Small intestine (tissue), 7 donors: Measurements from ENCODE around the gene AP2B1. TPM values are rescaled to one million over a fixed set of nuclear protein-coding genes. Genes with fewer than 3 reads are reported as not detected.
A peak's percentile ranks its signal among the peaks of the same experiment; 100 is the strongest.

Experiments used
- DNase-seq, 2 donors: peaks; one replicate each; pipeline versions ENCODE4 v3.0.0 to v3.0.0-alpha.2; 2013
- FAIRE-seq: peaks from 2 replicates; lab custom pipeline; 2012; peaks lifted over from hg19 to GRCh38; lab: Jason Lieb, UNC
- H3K27ac ChIP-seq, 3 donors: one replicate each; pipeline ENCODE4 v1.5.1; 2013; ENCODE audit warnings: low read length in 2 of 3, mild to moderate bottlenecking in 2 of 3, control low read depth in 1 of 3, inconsistent platforms in 1 of 3, low read depth in 1 of 3, moderate library complexity in 1 of 3
- H3K27me3 ChIP-seq, 3 donors: one replicate each; pipeline ENCODE4 v1.6.1; 2013; ENCODE audit warnings: low read length in 3 of 3, inconsistent platforms in 1 of 3; ENCODE audit not compliant: control insufficient read depth in 3 of 3, insufficient read depth in 3 of 3
- H3K36me3 ChIP-seq, 3 donors: one replicate each; pipeline ENCODE4 v1.6.1; 2013; ENCODE audit warnings: low read length in 3 of 3, inconsistent platforms in 1 of 3, low read depth in 1 of 3, mild to moderate bottlenecking in 1 of 3, moderate library complexity in 1 of 3; ENCODE audit not compliant: control insufficient read depth in 3 of 3, insufficient read depth in 2 of 3
- H3K4me1 ChIP-seq, 3 donors: one replicate each; pipeline ENCODE4 v1.6.1; 2013; ENCODE audit warnings: low read length in 2 of 3, inconsistent platforms in 1 of 3, low read depth in 1 of 3, mild to moderate bottlenecking in 1 of 3, moderate library complexity in 1 of 3; ENCODE audit not compliant: control insufficient read depth in 3 of 3, insufficient read depth in 2 of 3
- H3K4me3 ChIP-seq, 3 donors: one replicate each; pipeline ENCODE4 v1.5.1; 2013; ENCODE audit warnings: low read length in 3 of 3, control low read depth in 1 of 3, inconsistent platforms in 1 of 3, low read depth in 1 of 3, mild to moderate bottlenecking in 1 of 3, moderate library complexity in 1 of 3
- H3K9me3 ChIP-seq, 2 donors: one replicate each; pipeline ENCODE4 v1.6.1; 2013; ENCODE audit warnings: low read depth in 1 of 2, low read length in 1 of 2; ENCODE audit not compliant: control insufficient read depth in 2 of 2, insufficient read depth in 1 of 2
- WGBS, 3 donors: extraction: QIAGEN DNeasy Blood & Tissue Kit; methylation state at CpG; one replicate each; pipeline ENCODE4 v1.1.7; 2013; 5-methylcytosine and 5-hydroxymethylcytosine counted together
- polyA plus RNA-seq, 4 donors: library from polyadenylated mRNA; stranded (reverse) in 3 of 4; unstranded in 1 of 4; fragments of 200-250 nt in 3 of 4; fragments of 120-200 nt in 1 of 4; gene quantifications; one replicate each; pipeline versions ENCODE4 v1.2.1 to v1.2.3, GENCODE V29; 2013
- donor health status: healthy with polysubstance abuse.
- donor health status: control.
- donor health status: control.
- donor health status: Bipolar disorder and iron deficiency.
- donor health status: healthy.

AP2B1 gene
- polyA plus RNA-seq, 4 donors, result 28.9 to 82.2 (median 45.4) TPM

- H3K27me3 ChIP-seq, result peaks cover 0 to 44% (median 22%) of the 10 kb centered on the region in 3 donors
- DNase-seq (peak in 1 of 2 donors; percentile 43), FAIRE-seq (no peak)
- H3K36me3 ChIP-seq, result no peaks in the 10 kb centered on the region
- H3K4me3 ChIP-seq, result no peak overlapping the region
- 38 to 54% (median 49%) methylated on average over 7 of the region's 7 CpGs for WGBS, 3 donors
- peaks cover 0 to 5% of the 10 kb centered on the region in 2 donors for H3K9me3 ChIP-seq
- no peak overlapping the region for H3K27ac ChIP-seq
- no peaks in the 10 kb centered on the region for H3K4me1 ChIP-seq
These were observed 156.7 kb downstream of the AP2B1 start for GRCh38 chr17:35743626-35744328.

GRCh38 chr17:35744830-35745229 is 157.7 kb downstream of the AP2B1 start:
- Histone ChIP-seq H3K27me3 (peaks cover 0 to 53% (median 29%) of the 10 kb centered on the region in 3 donors), H3K27ac (no peak overlapping the region), H3K36me3 (no peaks in the 10 kb centered on the region), H3K4me3 (no peak overlapping the region), H3K9me3 (peaks cover 0 to 5% of the 10 kb centered on the region in 2 donors), H3K4me1 (no peaks in the 10 kb centered on the region)
- FAIRE-seq, result no peak
- no peak for DNase-seq
- WGBS, 3 donors, result 77 to 85% (median 80%) methylated on average over 8 of the region's 8 CpGs

DNA sequence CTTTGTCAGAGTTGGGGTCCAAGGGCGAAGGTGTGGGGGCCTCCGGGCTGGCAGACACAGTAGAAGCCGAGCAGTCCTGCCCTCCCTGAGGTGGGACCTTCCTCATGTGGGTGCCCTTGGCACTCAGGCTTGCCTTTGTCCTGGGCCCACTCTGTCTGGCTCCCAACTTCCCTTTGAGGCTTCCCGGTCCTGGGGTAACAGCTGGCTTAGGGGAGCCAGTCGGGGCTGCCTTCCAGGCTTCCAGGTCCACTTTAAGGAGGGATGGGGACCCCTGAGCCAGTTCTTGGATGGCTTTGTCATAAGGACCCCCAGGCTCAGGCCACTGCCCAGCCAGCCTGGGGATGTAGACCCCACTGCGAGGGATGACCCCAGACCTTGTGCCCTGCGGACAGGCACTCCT is 158.1 kb downstream of the AP2B1 start:
- Histone ChIP-seq H3K4me3 (no peak overlapping the region), H3K4me1 (peaks cover 0 to 2% (median 0%) of the 10 kb centered on the region in 3 donors), H3K27ac (no peak overlapping the region), H3K9me3 (peaks cover 0 to 5% of the 10 kb centered on the region in 2 donors), H3K36me3 (no peaks in the 10 kb centered on the region), H3K27me3 (peaks cover 0 to 54% (median 29%) of the 10 kb centered on the region in 3 donors)
- FAIRE-seq (no peak), DNase-seq (no peak)
- 79 to 89% (median 84%) methylated on average over 7 of the region's 7 CpGs for WGBS, 3 donors

DNA sequence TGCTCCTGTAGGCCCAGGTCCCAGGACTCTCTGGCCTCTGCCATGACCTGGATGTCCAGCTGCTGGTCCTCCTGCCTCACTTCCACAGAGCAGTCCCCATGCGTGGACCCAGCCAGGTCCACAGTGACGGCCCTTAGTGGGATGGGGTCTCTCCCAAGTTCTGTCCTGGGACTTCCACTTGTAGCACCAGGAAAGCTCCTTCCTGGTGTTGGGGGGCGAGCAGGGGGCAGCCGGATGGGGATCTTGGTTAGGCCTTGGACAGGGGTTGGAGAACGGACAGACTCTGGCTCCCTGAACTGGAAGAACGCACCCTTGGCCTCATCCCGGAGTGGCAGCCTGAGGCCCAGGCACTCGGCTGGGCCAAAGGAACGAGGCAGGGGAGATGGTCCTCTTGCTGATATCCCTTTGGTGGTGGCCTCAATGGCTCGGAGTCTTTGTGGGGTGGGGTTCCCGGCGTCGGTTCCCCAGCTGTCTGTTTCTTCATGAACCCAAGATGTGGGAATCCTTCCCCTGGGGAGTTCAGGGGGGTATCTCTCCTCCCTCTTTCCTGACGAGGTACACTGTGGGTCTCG is 158.7 kb downstream of the AP2B1 start:
- DNase-seq, result no peak
- Histone ChIP-seq H3K4me1 (peaks cover 0 to 2% (median 0%) of the 10 kb centered on the region in 3 donors), H3K27ac (no peak overlapping the region), H3K36me3 (no peaks in the 10 kb centered on the region), H3K27me3 (peaks cover 0 to 54% (median 25%) of the 10 kb centered on the region in 3 donors), H3K9me3 (peaks cover 0 to 2% of the 10 kb centered on the region in 2 donors), H3K4me3 (no peak overlapping the region)
- 83 to 87% (median 86%) methylated on average over 12 to 15 of the region's 15 CpGs for WGBS, 3 donors
- FAIRE-seq, result no peak

GRCh38 chr17:35747540-35748017 is 160.5 kb downstream of the AP2B1 start:
- no peaks in the 10 kb centered on the region for H3K36me3 ChIP-seq
- no peak for FAIRE-seq
- H3K9me3 ChIP-seq, result no peaks in the 10 kb centered on the region
- H3K4me3 ChIP-seq, result no peak overlapping the region
- peaks cover 0 to 2% (median 0%) of the 10 kb centered on the region in 3 donors for H3K4me1 ChIP-seq
- DNase-seq, result peak; percentile 72 to 79
- H3K27ac ChIP-seq, result no peak overlapping the region
- peaks cover 0 to 42% (median 14%) of the 10 kb centered on the region in 3 donors for H3K27me3 ChIP-seq
- 23 to 37% (median 31%) methylated on average over 12 of the region's 12 CpGs for WGBS, 3 donors

DNA sequence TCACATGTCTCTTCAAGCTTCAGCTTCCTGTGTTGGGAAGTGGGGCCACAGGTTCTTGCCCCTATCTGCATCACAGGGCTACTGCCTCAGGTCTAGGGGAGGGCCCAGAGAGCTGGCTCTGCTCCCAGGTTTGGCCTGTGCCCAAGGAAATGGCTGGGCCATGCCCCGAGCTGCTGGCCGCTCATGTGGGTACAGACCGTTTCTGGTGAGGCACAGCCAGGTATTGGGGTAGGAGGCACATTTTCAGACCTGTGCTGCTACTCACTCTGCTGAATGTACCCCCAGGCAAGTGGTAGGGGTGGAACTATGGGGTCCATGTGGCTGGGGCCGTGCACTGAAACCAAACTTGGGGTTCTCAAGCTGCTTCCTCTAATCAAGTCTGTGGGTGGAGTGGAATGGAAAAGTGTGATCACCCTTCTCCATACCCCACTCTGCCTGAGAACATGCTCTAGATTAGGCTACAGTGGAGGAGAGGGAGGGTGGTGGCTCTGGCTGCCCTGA is 161.3 kb downstream of the AP2B1 start:
- FAIRE-seq, result no peak
- Histone ChIP-seq H3K27me3 (peaks cover 0 to 38% (median 11%) of the 10 kb centered on the region in 3 donors), H3K36me3 (no peaks in the 10 kb centered on the region), H3K4me1 (peaks cover 0 to 2% (median 0%) of the 10 kb centered on the region in 3 donors), H3K4me3 (no peak overlapping the region), H3K9me3 (no peaks in the 10 kb centered on the region), H3K27ac (no peak overlapping the region)
- 12 to 26% (median 14%) methylated on average over 4 of the region's 4 CpGs for WGBS, 3 donors
- DNase-seq, result peak in 1 of 2 donors; percentile 20

- peaks cover 0 to 34% (median 11%) of the 10 kb centered on the region in 3 donors for H3K27me3 ChIP-seq
These were observed 161.9 kb downstream of the AP2B1 start for GRCh38 chr17:35748979-35749378.

DNA sequence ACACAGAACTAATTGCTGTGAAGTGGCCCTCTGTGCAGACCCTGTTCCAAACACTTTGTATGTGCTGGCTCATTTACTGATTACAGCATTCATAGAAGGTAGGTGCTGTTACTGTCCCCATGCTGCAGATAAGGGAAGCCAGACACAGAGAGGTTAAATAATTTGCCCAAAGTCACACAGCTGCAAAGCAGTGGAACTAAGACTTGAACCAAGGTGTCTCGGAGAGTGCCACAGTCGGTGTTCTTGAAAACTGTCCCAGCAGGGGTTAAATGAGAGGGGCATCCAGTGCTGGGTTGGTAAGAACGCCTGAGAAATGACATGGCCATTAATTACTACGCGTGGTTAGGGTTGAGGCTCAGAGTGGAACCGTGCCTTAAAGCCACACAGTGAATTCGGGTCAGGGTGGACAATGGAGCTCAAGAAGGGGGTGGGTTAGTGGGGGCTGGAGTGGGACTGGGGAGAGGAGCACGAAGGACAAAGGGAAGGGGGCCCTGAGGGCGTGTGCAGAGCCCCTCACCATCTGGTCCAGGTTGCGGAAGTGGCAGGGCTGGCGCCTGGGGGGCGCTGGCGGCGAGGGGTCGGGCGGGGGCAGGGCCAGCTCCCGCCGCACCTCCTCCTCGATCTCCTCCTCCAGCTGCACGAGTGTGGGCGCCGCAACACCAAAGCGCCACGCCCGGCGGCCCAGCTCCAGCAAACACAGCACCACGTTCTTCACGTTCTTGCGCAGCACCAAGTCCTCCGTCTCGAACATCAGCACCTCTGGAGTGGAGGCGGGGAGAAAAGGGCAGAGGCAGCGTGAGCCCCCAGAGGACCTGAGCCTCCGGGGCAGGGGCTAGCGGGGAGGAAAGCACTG is 162.7 kb downstream of the AP2B1 start:
- H3K4me3 ChIP-seq, result no peak overlapping the region
- DNase-seq (peak; percentile 21 to 29), FAIRE-seq (no peak)
- H3K27me3 ChIP-seq, result peaks cover 0 to 34% (median 11%) of the 10 kb centered on the region in 3 donors
- H3K9me3 ChIP-seq, result no peaks in the 10 kb centered on the region
- no peaks in the 10 kb centered on the region for H3K36me3 ChIP-seq
- H3K4me1 ChIP-seq, result peaks cover 0 to 2% (median 0%) of the 10 kb centered on the region in 3 donors
- 7 to 11% (median 8%) methylated on average over 33 to 35 of the region's 35 CpGs for WGBS, 3 donors
- no peak overlapping the region for H3K27ac ChIP-seq

More at GRCh38 chr17:35748979-35749378, 161.9 kb downstream of the AP2B1 start:
- H3K36me3 ChIP-seq, result no peaks in the 10 kb centered on the region
- H3K4me1 ChIP-seq, result peaks cover 0 to 2% (median 0%) of the 10 kb centered on the region in 3 donors
- no peak overlapping the region for H3K4me3 ChIP-seq
- FAIRE-seq, result no peak
- H3K9me3 ChIP-seq, result no peaks in the 10 kb centered on the region
- no peak for DNase-seq
- 47 to 78% (median 63%) methylated on average over 6 of the region's 6 CpGs for WGBS, 3 donors
- no peak overlapping the region for H3K27ac ChIP-seq
